GM21723 (cell line): ENCODE measurements around the gene TAF11L6.
"Not testable (repeated sequence)": the region's sequence is repeated elsewhere in the genome, so short reads cannot be mapped to it uniquely, and the experiment has no call there.

Experiments used
- ATAC-seq: cut with Tn5 transposase; IDR thresholded peaks from one replicate; pipeline ENCODE4 v1.9.1; 2021; ENCODE audit warnings: mild to moderate bottlenecking, moderate library complexity; ENCODE audit not compliant: unreplicated experiment

The TAF11L6 gene

DNA sequence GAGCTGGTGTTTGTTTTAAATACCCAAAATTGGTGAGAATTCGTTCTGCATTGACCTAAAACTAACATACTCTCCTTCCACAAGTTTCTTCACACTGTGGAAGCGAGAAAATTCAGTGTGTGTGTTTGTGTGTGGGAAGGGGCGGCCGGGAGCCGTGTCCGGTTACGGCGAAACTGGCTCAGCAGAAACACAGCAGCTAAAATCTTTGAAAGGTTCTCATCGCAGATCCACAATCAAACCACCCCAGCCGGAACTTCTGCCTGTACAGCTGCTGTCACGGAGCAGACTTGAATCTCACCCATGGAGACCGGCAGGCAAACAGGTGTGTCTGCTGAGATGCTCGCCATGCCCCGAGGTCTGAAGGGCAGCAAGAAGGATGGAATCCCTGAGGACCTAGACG lies at the start of gene TAF11L6:
TSS of gene TAF11L6 (plus strand) at position 301 of the 400 bp plus-strand sequence.
- ATAC-seq: not testable (repeated sequence)

DNA sequence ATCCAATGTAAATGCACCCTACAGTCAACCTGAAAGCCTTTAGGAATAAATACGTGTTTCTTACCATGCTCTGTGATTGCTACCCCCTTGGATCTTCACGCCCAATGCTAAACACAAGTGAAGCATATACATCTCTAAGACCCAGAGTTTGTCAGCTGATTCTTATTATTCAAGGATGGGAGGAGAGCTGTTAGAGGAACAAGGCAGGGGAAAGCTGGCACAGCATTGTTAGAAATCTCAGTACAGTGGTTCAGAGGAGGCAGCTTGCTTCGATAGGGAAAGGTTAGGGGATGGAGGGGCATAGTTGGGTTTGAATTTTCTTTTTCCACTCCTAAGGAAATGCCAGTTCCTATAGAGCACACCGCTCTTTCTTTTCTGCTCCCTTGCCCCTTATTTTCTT lies 47.1 kb upstream of the TAF11L6 start:
- ATAC-seq: no peak

- ATAC-seq: no peak
These were observed 45.7 kb upstream of the TAF11L6 start for GRCh38 chr5:17482790-17483189.

- ATAC-seq: not testable (repeated sequence)
These were observed 41.9 kb upstream of the TAF11L6 start for GRCh38 chr5:17486464-17487173.

DNA sequence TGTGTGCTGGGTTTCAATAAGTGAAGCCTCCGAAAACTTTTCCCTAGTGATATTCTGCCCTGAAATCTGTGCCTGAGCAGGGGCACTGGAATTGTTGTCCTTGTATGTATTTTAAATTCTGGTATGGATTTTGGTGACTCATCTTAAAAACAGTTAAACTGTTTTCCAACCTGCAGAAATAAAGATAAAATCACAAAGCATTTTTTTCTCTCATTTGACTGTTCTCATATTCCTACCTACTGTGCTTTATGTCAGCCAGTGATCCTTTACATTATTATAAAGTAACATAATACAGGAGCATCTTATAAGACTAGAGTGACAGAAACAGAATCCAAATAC lies 41.3 kb upstream of the TAF11L6 start:
- ATAC-seq: no peak

DNA sequence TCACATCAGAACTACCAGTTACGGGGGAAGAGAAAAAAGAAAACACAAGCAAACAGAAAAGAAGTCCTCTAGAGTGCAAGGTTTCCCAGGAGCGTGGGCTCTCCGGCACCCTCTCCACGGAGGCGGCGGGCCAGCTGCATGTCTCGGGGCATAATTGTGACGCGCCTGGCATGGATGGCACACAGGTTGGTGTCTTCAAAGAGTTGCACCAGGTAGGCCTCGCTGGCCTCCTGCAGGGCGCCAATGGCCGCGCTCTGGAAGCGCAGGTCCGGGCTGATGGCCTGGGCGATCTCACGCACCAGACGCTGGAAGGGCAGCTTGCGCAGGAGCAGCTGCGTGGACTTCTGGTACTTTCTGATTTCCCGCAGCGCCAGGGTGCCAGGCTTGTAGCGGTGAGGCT lies 37.2 kb upstream of the TAF11L6 start:
- not testable (repeated sequence) for ATAC-seq

DNA sequence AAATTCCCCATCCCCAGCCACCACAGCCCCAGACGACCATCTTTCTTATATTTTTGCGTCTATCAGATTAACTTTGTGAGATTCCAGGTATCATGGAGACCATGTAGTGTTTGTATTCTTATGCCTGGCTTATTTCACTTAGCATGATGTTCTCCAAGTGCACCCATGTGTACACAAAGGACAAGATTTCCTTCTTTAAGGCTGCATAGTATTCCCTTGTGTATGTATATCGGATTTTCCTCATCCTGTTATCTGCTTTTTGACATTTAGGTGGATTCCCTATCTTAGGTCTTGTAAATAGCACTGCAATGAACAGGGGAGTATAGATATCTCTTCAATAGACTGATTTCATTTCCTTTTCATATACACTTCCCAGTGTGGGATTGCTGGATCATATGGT lies 35.7 kb upstream of the TAF11L6 start:
- ATAC-seq: no peak

- ATAC-seq: no peak
These were observed 31.0 kb upstream of the TAF11L6 start for GRCh38 chr5:17497446-17497845.

DNA sequence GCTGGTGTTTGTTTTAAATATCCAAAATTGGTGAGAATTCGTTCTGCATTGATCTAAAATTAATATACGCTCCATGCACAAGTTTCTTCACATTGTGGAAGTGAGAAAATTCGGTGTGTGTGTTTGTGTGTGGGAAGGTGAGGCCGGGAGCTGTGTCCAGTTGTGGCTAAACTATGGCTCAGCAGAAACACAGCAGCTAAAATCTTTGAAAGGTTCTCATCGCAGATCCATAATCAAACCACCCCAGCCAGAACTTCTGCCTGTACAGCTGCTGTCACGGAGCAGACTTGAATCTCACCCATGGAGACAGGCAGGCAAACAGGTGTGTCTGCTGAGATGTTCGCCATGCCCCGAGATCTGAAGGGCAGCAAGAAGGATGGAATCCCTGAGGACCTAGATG lies 30.5 kb upstream of the TAF11L6 start, which contains the start of gene TAF11L2:
TSS of gene TAF11L2 (plus strand) at position 301 of the 400 bp plus-strand sequence.
- not testable (repeated sequence) for ATAC-seq

GRCh38 chr5:17511775-17512325 lies 16.6 kb upstream of the TAF11L6 start:
- ATAC-seq: no peak

DNA sequence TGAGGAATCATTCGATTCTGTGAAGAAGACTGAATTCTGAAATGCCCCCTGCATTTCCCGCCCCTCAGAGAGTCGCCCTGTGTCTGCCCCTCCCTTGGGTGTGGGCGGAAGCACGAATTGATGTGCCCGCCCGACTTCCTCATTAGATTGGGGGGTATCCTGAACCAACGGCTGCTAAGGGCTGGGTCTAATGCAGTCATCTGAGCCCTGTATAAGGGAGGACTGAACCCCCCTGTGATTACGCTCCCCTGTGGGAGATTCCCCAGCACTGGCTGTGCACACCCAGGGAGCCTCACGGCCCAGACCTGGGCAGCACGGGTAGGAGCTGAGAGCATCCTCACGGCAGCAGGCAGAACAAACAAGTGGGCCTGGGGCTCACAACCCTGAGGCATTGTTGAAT lies 10.9 kb upstream of the TAF11L6 start:
- not testable (repeated sequence) for ATAC-seq

DNA sequence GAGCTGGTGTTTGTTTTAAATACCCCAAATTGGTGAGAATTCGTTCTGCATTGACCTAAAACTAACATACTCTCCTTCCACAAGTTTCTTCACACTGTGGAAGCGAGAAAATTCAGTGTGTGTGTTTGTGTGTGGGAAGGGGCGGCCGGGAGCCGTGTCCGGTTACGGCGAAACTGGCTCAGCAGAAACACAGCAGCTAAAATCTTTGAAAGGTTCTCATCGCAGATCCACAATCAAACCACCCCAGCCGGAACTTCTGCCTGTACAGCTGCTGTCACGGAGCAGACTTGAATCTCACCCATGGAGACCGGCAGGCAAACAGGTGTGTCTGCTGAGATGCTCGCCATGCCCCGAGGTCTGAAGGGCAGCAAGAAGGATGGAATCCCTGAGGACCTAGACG lies 10.4 kb upstream of the TAF11L6 start, which contains the start of gene TAF11L3:
TSS of gene TAF11L3 (plus strand) at position 301 of the 400 bp plus-strand sequence.
- ATAC-seq: not testable (repeated sequence)

- ATAC-seq: not testable (repeated sequence)
These were observed 9.0 kb upstream of the TAF11L6 start for GRCh38 chr5:17519508-17519907.

GRCh38 chr5:17521501-17521900 lies 7.0 kb upstream of the TAF11L6 start, which contains the start of gene TAF11L4:
Gene TAF11L4, plus strand, starts transcription at chr5:17521801.
- not testable (repeated sequence) for ATAC-seq

- ATAC-seq: not testable (repeated sequence)
These were observed 3.5 kb upstream of the TAF11L6 start, which contains the start of gene TAF11L5 for GRCh38 chr5:17524935-17525334. Gene TAF11L5, plus strand, starts transcription at chr5:17525235.

DNA sequence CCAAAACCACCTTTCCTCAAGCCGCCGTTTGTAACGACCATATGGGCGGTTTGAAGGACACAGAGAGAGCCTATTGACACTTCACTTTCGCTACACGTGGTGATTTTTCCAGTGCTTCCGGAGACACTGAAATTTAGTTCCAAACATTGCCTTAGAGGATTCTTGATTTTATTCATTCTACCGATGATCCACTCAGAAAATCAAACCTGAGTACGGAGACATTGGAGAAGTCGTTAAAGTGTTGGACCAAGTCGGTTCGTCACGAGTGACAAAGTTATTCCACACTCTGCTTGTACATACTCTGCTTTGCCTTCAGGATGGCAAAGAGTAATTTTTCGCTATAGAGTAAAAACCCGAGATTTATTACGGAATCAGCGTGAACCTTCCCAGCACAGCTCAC lies 2.0 kb upstream of the TAF11L6 start:
- not testable (repeated sequence) for ATAC-seq
